GM18870 (cell line): ENCODE measurements around the gene SLC6A3.
"Not testable (repeated sequence)": the region's sequence is repeated elsewhere in the genome, so short reads cannot be mapped to it uniquely, and the experiment has no call there.

Experiments used
- ATAC-seq: cut with Tn5 transposase; IDR thresholded peaks from one replicate; pipeline ENCODE4 v1.9.1; 2021; ENCODE audit warnings: moderate library complexity; ENCODE audit not compliant: unreplicated experiment

Gene SLC6A3

GRCh38 chr5:1375871-1376810 is 69.1 kb downstream of the SLC6A3 start:
- ATAC-seq, result no peak

- no peak for ATAC-seq
These were observed 70.6 kb downstream of the SLC6A3 start for GRCh38 chr5:1374679-1375055.

GRCh38 chr5:1374030-1374678 is 71.1 kb downstream of the SLC6A3 start:
- no peak for ATAC-seq

- ATAC-seq, result not testable (repeated sequence)
These were observed 73.3 kb downstream of the SLC6A3 start for GRCh38 chr5:1371972-1372342.

GRCh38 chr5:1371218-1371971 is 73.8 kb downstream of the SLC6A3 start:
- no peak for ATAC-seq

GRCh38 chr5:1370006-1370405 is 75.2 kb downstream of the SLC6A3 start:
- ATAC-seq, result no peak

DNA sequence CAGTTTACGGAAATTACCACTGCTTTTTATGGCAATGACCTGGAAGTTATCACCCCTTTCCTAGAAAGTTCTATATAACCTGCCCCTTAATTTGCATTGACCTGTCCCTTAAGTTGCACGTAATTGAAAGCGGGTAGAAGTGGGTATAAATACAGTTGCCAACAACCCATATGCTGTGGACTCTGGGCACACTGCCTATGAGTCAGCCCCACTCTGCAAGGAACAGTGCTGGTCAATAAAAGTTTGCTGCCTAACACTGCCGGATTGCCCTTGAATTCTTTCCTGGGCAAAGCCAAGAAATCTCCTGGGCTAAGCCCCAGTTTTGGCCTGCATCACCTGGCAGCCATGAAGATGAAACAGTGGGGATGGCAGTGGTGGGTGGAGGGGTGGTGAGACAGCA is 76.5 kb downstream of the SLC6A3 start:
- ATAC-seq, result no peak

DNA sequence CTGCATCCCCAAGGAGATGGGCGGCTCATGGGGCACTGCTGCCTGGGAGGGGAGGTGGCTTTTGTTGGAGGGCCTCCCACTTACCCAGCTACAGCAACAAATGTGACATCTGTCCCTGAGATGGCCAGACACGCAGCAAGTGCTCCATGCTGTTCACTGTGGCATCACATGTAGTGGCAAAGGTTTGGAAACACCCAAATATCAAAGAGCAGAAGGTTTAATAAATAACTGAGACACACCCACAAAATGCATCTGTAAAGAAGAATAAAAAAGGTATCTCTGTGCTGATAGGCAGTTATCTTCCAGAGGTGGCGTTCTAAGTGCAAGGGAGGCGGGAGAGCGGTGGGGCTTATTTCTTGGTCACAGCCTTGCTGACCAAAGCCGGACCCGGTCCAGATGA is 77.0 kb downstream of the SLC6A3 start:
- no peak for ATAC-seq

GRCh38 chr5:1367149-1367548 is 78.1 kb downstream of the SLC6A3 start:
- ATAC-seq, result no peak

DNA sequence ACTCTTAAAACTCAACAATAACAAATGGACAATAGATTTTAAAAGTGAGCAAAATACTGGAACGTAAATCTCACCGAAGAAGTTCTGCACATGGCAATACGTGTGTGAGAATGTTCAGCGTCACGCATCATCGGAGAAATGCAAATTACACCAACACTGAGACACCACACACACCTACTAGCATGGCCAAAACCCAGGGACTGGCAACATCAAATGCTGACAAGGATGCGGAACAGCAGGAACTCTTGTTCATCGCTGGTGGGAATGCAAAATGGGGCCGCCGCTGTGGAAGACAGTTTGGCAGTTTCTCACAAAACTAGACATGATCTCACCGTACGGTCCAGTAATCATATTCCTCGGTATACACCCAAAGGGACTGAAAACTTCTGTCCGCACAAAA is 78.7 kb downstream of the SLC6A3 start:
- no peak for ATAC-seq

DNA sequence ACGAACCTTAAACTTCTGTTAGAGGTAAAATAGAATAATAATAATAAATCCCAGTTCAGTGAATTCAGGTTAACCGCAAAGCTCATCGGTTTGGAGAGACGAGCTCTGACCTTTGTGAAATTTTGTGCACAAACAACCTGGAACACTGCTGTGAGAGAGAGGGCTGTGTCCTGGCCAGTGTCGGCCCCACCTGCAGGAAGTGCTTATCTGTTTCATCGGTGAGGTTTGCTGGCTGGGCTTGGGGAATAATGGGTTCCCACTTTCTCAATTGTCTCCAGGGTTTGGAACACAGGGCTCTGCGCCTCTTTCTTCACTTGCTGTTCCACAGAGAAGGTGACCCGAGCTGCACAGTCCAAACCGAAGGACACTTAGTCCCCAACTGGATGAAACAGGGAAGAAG is 81.0 kb downstream of the SLC6A3 start:
- ATAC-seq, result no peak

DNA sequence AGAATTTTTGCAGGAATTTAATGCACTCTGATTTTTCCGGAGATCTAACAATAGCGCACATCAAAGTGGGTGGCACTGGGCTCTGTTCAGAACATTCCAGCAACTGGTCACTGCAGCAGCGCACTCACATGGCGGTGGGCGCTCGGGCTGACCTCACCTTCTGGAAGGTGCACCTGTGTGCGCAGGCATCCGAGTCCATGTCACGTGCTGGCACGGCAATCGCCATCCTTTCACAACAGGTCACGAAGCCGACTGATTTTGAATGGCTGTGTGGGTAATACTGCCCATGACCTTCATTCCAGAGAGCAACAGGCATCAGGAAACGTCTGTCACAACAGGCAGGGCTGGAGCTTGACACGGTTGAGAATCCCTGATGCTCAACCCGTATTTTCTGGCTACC is 81.7 kb downstream of the SLC6A3 start:
- no peak for ATAC-seq

DNA sequence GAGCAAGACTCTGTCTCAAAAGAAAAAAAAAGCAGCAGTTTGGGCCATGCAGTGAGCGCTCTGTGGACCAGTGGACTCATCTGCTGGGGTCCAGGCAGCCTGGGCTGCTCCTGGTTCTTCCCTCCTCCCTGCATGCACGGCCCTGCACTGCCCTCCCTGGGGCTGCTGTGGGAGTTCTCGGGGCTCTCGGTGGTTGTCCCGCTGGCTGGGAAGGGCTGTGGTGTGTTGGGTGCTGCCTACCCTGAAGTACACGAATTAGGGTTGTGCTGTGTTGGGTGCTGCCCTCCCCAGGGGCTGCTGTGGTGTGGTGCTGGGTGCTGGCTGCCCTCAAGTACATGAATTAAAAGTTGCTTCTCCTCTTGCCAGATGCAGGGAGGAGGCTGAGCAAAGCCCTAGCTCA is 82.1 kb downstream of the SLC6A3 start:
- no peak for ATAC-seq

- ATAC-seq, result no peak
These were observed 82.8 kb downstream of the SLC6A3 start for GRCh38 chr5:1362242-1363015.

GRCh38 chr5:1360861-1361260 is 84.4 kb downstream of the SLC6A3 start:
- no peak for ATAC-seq

- ATAC-seq, result not testable (repeated sequence)
These were observed 84.9 kb downstream of the SLC6A3 start for GRCh38 chr5:1360367-1360766.

DNA sequence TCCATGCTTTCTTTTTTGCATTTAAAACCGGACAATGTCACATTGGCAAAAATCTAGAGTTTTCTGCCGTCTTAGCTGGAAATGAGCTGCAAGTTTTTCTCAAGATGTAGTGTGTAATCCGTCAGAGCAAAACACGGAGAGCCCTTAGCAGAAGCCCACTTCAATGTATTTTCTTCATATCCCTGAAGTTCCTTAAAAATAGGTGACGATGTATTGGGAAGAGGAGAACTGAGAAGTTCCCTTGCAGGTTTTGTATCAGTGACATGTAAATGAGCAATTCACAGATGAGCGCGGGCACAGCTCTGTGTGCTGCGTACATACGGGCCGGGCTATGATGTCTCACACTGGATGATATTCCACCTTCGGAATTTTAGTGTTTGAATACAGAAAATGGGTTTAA is 85.5 kb downstream of the SLC6A3 start:
- no peak for ATAC-seq

DNA sequence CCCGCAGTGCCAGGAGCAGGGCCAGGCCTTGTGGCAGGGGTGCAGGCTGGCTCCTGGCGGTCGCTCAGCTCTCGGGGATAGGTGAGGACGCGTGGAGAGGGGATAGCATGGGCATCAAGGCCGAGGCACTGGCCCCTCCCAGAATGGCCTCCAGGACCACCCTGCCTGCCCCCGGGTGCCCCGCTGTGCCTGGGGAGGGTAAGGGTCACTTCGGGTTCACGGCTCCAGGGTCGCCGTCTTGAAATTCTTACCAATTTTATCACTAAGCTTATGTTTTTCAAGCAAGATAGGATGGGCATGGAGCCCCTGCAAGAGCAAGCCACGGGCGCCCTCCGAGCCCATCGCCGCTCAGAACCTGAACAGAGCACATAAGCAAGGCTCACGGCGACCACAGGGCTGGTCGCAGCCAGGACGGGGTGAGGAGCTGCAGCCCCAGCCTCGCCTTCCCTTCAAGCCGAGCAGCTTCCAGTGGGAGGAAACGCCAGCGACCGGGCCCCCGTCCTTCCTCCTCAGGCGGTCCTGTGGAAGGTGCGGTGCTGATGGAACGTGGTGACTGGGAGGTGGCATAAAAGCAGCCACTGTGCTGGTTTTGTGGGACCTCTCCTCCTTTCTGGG is 86.1 kb downstream of the SLC6A3 start:
- ATAC-seq, result no peak

- no peak for ATAC-seq
These were observed 86.6 kb downstream of the SLC6A3 start for GRCh38 chr5:1358726-1359025.

- ATAC-seq, result no peak
These were observed 87.1 kb downstream of the SLC6A3 start for GRCh38 chr5:1357946-1358725.
